Eye (tissue), 1 donor: ENCODE measurements around the gene JAKMIP3.

Source experiments
- DNase-seq: peaks from one replicate; pipeline ENCODE4 v3.0.0-alpha.2; 2015

JAKMIP3 gene

DNA sequence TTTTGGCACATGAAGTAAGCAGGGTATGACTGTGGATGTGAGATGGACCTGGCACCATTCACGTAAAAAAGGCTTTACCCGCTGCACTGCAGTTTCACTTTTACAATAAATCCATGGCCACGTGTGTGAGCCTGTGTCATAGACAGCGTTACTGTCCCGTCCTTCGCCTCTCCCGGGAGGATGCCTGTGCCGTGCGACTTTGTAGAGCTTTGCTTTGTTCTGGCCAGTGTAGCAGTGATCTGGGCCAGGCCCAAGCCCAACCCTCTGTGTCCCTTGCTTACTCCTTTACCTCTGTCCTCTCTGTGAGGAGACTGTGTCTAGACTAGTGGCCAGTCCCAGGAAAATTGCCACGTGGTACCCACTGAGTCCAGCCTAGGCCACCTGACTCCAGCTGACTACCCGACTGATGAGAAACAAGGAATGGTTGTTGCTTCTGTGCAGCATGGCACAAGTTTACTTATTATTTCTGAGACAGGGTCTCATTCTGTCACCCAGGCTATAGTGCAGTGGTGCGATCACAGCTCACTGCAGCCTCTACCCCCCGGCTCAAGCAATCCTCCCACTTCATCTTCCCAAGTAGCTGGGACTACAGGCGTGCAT is 48.1 kb downstream of the JAKMIP3 start:
- no peak for DNase-seq

- no peak for DNase-seq
Observed at GRCh38 chr10:132114953-132115520, 49.3 kb downstream of the JAKMIP3 start.
